Ascending aorta (tissue), 2 donors: Measurements from ENCODE around the gene DNAJC13. TPM values are rescaled to one million over a fixed set of nuclear protein-coding genes. Genes with fewer than 3 reads are reported as not detected.
A peak's percentile ranks its signal among the peaks of the same experiment; 100 is the strongest.

ENCODE experiments used
- DNase-seq, 2 donors: peaks; one replicate each; pipeline ENCODE4 v3.0.0-alpha.2; 2019; ENCODE audit warnings: low spot score in 2 of 2
- H3K27ac ChIP-seq, 2 donors: fragments of 200-600 bp; sonication (generic); one replicate each; pipeline ENCODE4 v1.5.1; 2016 to 2017; ENCODE audit warnings: mild to moderate bottlenecking in 1 of 2
- H3K27me3 ChIP-seq: fragments of 200-600 bp; sonication (generic); one replicate; pipeline ENCODE4 v1.5.1; 2017
- H3K36me3 ChIP-seq, 2 donors: fragments of 200-600 bp; sonication (generic); one replicate each; pipeline ENCODE4 v1.5.1; 2016
- H3K4me1 ChIP-seq, 2 donors: fragments of 200-600 bp; sonication (generic); one replicate each; pipeline ENCODE4 v1.5.1; 2016 to 2017; ENCODE audit warnings: mild to moderate bottlenecking in 1 of 2
- H3K4me3 ChIP-seq, 2 donors: fragments of 200-600 bp; sonication (generic); one replicate each; pipeline ENCODE4 v1.5.1; 2016 to 2017; ENCODE audit warnings: mild to moderate bottlenecking in 1 of 2
- H3K9me3 ChIP-seq, 2 donors: fragments of 200-600 bp; sonication (generic); one replicate each; pipeline ENCODE4 v1.5.1; 2016
- intact Hi-C: fragments of 100-400 bp; cut with DNase I; formaldehyde crosslinking; loops from one replicate; pipeline ENCODE4 v1.15.1; 2023
- total RNA-seq: library from RNA; depleted of rRNA; stranded (reverse); fragments of >200 nt; gene quantifications from one replicate; pipeline ENCODE4 v1.1.0, GENCODE V29; 2016
- TF ChIP-seq, protein P1 (sequence below), 3 experiments: fragments of 200-600 bp in 2 of 3; fragments of 450-650 bp in 1 of 3; sonication (generic) in 2 of 3; IDR thresholded peaks; one replicate each; pipeline ENCODE4 v1.5.1; 2016 to 2019; ENCODE audit warnings: antibody characterized with exemption in 3 of 3, mild to moderate bottlenecking in 1 of 3, moderate library complexity in 1 of 3

DNAJC13 gene
- total RNA-seq, 1 donor from 2014 or later: 29.4 TPM

DNA sequence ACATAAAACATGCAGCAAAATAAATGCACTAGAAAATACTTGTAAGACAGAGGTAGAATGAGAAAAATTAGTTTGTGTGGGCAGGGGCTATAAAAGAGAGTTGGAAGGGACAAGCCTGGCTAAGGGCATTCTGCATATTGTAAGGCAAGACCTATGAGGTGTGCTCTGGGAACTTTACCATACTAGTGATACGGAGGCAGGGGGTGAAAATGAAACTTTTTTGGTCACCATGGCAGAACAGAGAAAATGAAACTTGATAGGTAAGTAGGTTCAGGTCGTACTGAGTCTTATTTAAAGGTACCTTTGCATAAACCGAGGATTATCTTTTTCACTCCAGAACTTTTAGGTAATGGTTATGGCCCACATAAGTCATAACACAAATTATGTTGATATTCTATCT is 105.1 kb downstream of the DNAJC13 start:
- Histone ChIP-seq H3K4me3 (peak overlapping the region in 1 of 2 donors; percentile 6), H3K9me3 (no peaks in the 10 kb centered on the region), H3K36me3 (peaks cover 58 to 59% of the 10 kb centered on the region in 2 donors), H3K27me3 (no peaks in the 10 kb centered on the region), H3K27ac (peak overlapping the region in 1 of 2 donors; percentile 2), H3K4me1 (no peaks in the 10 kb centered on the region)
- DNase-seq: no peak
- TF ChIP-seq, protein P1, sequence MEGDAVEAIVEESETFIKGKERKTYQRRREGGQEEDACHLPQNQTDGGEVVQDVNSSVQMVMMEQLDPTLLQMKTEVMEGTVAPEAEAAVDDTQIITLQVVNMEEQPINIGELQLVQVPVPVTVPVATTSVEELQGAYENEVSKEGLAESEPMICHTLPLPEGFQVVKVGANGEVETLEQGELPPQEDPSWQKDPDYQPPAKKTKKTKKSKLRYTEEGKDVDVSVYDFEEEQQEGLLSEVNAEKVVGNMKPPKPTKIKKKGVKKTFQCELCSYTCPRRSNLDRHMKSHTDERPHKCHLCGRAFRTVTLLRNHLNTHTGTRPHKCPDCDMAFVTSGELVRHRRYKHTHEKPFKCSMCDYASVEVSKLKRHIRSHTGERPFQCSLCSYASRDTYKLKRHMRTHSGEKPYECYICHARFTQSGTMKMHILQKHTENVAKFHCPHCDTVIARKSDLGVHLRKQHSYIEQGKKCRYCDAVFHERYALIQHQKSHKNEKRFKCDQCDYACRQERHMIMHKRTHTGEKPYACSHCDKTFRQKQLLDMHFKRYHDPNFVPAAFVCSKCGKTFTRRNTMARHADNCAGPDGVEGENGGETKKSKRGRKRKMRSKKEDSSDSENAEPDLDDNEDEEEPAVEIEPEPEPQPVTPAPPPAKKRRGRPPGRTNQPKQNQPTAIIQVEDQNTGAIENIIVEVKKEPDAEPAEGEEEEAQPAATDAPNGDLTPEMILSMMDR (IDR thresholded peaks at IDR 0.05): no peak
- intact Hi-C loops: no loop called here

DNA sequence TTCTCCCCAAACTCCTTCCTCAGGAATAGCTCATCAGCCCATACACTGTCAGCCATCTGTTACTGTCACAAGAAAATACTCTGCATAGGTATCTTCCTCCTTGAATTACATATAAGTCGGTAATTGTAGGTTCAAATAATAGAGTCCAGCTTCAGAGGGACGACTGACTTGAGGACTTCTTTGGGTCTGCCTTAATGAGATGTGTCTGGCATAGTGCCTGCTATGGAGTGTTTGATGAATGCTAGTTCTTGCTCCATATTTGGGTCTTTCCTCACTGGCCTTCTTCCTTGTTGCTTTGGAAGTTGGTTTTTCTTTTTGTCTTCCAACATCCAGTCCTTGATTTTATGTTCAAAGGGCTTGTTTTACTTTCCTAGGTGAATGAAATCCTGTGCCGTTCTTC is 113.3 kb downstream of the DNAJC13 start:
- TF ChIP-seq, protein P1 (IDR thresholded peaks at IDR 0.05): no peak
- intact Hi-C loops: no loop called here
- Histone ChIP-seq H3K9me3 (no peaks in the 10 kb centered on the region), H3K27me3 (no peaks in the 10 kb centered on the region), H3K4me3 (no peak overlapping the region), H3K27ac (no peak overlapping the region), H3K4me1 (no peaks in the 10 kb centered on the region), H3K36me3 (peaks cover 40 to 57% of the 10 kb centered on the region in 2 donors)
- no peak for DNase-seq

DNA sequence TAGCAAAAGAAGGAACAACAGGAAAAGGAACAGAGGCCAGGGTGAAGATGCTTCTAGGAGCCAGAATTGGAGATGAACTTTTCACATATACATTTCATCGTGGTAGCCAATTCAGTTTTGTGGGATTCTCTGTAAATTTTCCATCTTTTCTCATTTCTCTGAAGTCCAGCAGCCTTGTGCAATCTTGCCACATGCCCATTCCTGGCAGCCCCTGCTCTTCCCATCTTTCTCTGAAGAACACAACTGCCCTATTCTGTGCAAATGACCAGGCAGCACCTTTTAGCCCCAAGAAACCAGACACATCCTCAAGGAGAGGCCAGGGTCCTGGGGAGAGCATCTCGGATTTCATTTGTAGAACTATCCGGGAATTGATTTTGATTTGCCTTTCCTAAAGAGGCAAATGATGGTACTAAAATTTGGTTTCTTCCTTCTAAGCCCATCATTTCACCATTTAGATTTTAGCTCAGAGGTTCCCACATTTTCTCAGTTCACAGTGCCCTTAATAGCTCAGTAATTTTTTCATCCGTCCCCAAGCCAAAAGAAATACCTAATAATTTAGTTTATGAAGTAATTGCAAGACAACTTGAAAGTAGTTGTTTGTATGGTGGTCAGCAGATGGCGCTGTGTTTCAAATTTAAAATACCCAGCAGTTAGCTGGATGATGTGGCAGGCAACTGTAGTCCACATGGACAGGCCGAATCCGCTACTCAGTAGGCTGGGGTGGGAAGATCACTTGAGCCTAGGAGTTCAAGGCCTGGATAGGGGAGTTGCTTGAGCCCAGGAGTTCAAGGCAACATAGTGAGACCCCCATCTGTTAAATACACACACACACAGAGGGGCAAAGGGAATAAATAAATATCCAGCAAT is 118.5 kb downstream of the DNAJC13 start:
- Histone ChIP-seq H3K27ac (peak overlapping the region; percentile 31 to 61), H3K9me3 (no peaks in the 10 kb centered on the region), H3K4me1 (peaks cover 0 to 4% of the 10 kb centered on the region in 2 donors), H3K27me3 (no peaks in the 10 kb centered on the region), H3K36me3 (peaks cover 19 to 32% of the 10 kb centered on the region in 2 donors), H3K4me3 (no peak overlapping the region)
- intact Hi-C loops: loop anchor here (1.0 kb wide), 1 partner anchor 106 kb away; no protein-coding TSS in a partner anchor
- TF ChIP-seq, protein P1 (IDR thresholded peaks at IDR 0.05): peak; percentile 58 to 76 (median 69)
- peak in 1 of 2 donors; percentile 86 for DNase-seq

DNA sequence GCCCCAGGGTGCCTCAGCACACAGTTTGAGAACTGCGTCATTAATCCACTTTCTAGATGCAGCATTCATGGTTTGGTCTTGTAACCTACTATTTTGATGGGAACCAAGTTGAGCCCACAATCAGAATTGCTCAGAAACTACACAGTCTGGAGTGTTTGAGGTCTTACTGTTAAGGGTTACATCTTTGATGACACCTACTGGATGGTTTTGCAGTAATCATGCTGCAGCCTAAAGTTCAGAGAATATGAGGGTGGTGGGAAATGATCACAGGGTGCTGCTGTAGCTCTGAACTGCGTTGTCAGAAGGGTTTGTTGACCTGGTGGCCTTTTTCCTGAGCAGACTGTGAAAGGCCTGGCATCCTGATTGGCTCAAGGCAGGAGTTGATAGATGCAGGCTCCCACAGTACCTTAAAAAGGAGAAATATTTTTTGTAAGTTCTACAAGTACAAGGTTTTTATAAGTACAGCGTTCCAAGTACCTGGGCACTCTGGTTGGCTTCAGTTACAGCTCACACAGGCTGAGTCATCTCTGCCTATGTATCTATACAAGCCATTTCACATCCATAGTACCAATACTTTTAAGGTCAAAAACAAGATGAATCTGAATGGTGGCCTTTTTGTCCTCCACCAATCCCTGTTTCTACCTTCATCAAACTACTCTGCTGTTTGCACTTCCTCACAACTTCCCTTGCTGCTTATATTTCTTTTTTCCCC is 119.3 kb downstream of the DNAJC13 start:
- Histone ChIP-seq H3K4me1 (peaks cover 0 to 4% of the 10 kb centered on the region in 2 donors), H3K4me3 (no peak overlapping the region), H3K36me3 (peaks cover 15 to 36% of the 10 kb centered on the region in 2 donors), H3K9me3 (no peaks in the 10 kb centered on the region), H3K27me3 (no peaks in the 10 kb centered on the region), H3K27ac (peak overlapping the region; percentile 31 to 61)
- DNase-seq: no peak
- intact Hi-C loops: loop anchor here (1.0 kb wide), 1 partner anchor 106 kb away; no protein-coding TSS in a partner anchor
- TF ChIP-seq, protein P1 (IDR thresholded peaks at IDR 0.05): no peak

DNA sequence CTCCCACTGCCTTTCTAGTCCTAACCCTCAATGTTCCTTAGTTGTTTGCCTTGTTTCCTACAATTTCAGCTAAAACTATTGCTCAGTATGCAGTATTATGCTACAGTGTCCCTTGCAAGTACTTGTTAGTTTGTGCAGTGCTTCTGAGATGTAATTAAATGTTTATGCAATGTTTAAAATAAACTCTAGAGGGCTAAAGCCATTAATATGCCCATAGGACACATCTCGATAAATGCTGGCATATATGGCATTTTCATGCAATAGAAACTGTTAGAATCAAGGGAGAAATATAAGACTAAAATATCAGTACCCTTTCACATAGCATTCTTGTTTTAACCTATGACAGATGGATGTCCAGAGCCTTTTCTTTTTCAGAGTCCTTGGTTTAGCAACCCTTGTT is 120.0 kb downstream of the DNAJC13 start:
- Histone ChIP-seq H3K27me3 (no peaks in the 10 kb centered on the region), H3K27ac (no peak overlapping the region), H3K9me3 (no peaks in the 10 kb centered on the region), H3K4me1 (peaks cover 0 to 4% of the 10 kb centered on the region in 2 donors), H3K4me3 (no peak overlapping the region), H3K36me3 (peaks cover 15 to 36% of the 10 kb centered on the region in 2 donors)
- no peak for DNase-seq
- TF ChIP-seq, protein P1 (IDR thresholded peaks at IDR 0.05): no peak
- intact Hi-C loops: no loop called here
